H1 (cell line): ENCODE results near the gene PRCD. TPM values are rescaled to one million over a fixed set of nuclear protein-coding genes. Genes with fewer than 3 reads are reported as not detected.

Source experiments
- ATF2 ChIP-seq: IDR thresholded peaks from 2 replicates; pipeline ENCODE4 v1.6.1; 2012; ENCODE audit warnings: low read length, inconsistent platforms
- ATF3 ChIP-seq: IDR thresholded peaks from 2 replicates; pipeline ENCODE4 v1.6.1; 2011; ENCODE audit warnings: low read depth, mild to moderate bottlenecking, low read length; ENCODE audit not compliant: insufficient read depth
- BACH1 ChIP-seq: IDR thresholded peaks from 2 replicates; pipeline ENCODE4 v1.6.1; 2012; ENCODE audit warnings: low read length, improper control_type of control experiment
- BCL11A ChIP-seq, 2 experiments: IDR thresholded peaks; one replicate each; pipeline ENCODE4 v1.6.1; 2011; ENCODE audit warnings: low read depth in 2 of 2, low read length in 2 of 2, mild to moderate bottlenecking in 2 of 2
- CBX5 ChIP-seq: fragments of 300-800, 300-1000 bp; sonication (generic); IDR thresholded peaks from 2 replicates; pipeline ENCODE4 v1.7.1; 2016; ENCODE audit warnings: antibody characterized with exemption, low read length, low read depth
- CHD1 ChIP-seq: IDR thresholded peaks from 2 replicates; pipeline ENCODE4 v1.6.1; 2012; ENCODE audit warnings: low read depth, low read length, improper control_type of control experiment
- E2F6 ChIP-seq: IDR thresholded peaks from 2 replicates; pipeline ENCODE4 v1.6.1; 2012; ENCODE audit warnings: inconsistent platforms
- GABPA ChIP-seq: IDR thresholded peaks from 2 replicates; pipeline ENCODE4 v1.6.1; 2011; ENCODE audit warnings: mild to moderate bottlenecking, low read length, moderate library complexity, borderline replicate concordance; ENCODE audit not compliant: insufficient read depth
- MAX ChIP-seq: IDR thresholded peaks from 2 replicates; pipeline ENCODE4 v1.6.1; 2012; ENCODE audit warnings: inconsistent platforms
- RBBP5 ChIP-seq: IDR thresholded peaks from 2 replicates; pipeline ENCODE4 v1.7.1; 2012; ENCODE audit warnings: low read depth, mild to moderate bottlenecking, inconsistent platforms, low read length, moderate library complexity, borderline replicate concordance
- SIN3A ChIP-seq, 2 experiments: IDR thresholded peaks in 1 of 2; conservative IDR thresholded peaks in 1 of 2; 2 replicates each; pipeline ENCODE4 v1.6.1; 2011 to 2012; ENCODE audit warnings: low read length in 2 of 2, improper control_type of control experiment in 1 of 2, low read depth in 1 of 2, mild to moderate bottlenecking in 1 of 2
- SIRT6 ChIP-seq: IDR thresholded peaks from one replicate; pipeline ENCODE4 v1.7.1; 2012; ENCODE audit warnings: low read length, inconsistent platforms
- SUZ12 ChIP-seq: fragments of 200-600 bp; sonication (generic); IDR thresholded peaks from 2 replicates; pipeline ENCODE4 v1.6.1; 2012; ENCODE audit warnings: mild to moderate bottlenecking, inconsistent platforms, low read length, moderate library complexity, mixed read lengths
- TBP ChIP-seq: IDR thresholded peaks from 2 replicates; pipeline ENCODE4 v1.6.1; 2011; ENCODE audit warnings: low read depth, low read length, improper control_type of control experiment
- TCF12 ChIP-seq: IDR thresholded peaks from 2 replicates; pipeline ENCODE4 v1.6.1; 2011; ENCODE audit warnings: low read depth, mild to moderate bottlenecking, low read length
- TEAD4 ChIP-seq: IDR thresholded peaks from 2 replicates; pipeline ENCODE4 v1.6.1; 2012; ENCODE audit warnings: low read depth, low read length, inconsistent platforms, mixed read lengths
- USF2 ChIP-seq: IDR thresholded peaks from 2 replicates; pipeline ENCODE4 v1.6.1; 2011; ENCODE audit warnings: low read length, improper control_type of control experiment
- YY1 ChIP-seq: IDR thresholded peaks from 2 replicates; pipeline ENCODE4 v1.6.1; 2011; ENCODE audit warnings: low read depth, mild to moderate bottlenecking, low read length
- polyA plus RNA-seq, 7 experiments: library from polyadenylated mRNA; depleted of rRNA in 3 of 7; stranded (reverse) in 5 of 7; unstranded in 2 of 7; fragments of >200 nt in 5 of 7; fragments of 200-250 nt in 2 of 7; gene quantifications; 1 replicate in 5 of 7; 2 replicates in 1 of 7; 4 replicates in 1 of 7; pipeline versions ENCODE4 v1.2.1 to v1.2.3, GENCODE V29; 2011 to 2013; ENCODE audit warnings: missing spikeins in 2 of 7, mixed read lengths in 2 of 7
- total RNA-seq: library from RNA; stranded (reverse); fragmentation: NEBNext Ultra II Directional; extraction: Animal tissue kit (Norgen Biotek cat#: 25700); gene quantifications from 2 replicates; pipeline ENCODE4 v1.2.1, GENCODE V29; 2021

The PRCD gene
- total and polyA plus RNA-seq, 2 of the 8 experiments (the other 6 are each of a cell fraction or from before 2014, with no cell fraction given): 0.77 to 2.1 TPM

- TF ChIP-seq E2F6 (peak; percentile 63), TCF12 (peak; percentile 64; the same call in 1 of the 2 replicates), CHD1 (no peak), CBX5 (no peak), BCL11A (IDR thresholded peaks at IDR 0.05; ENCODE audit: low read depth in 2 of 2, low read length in 2 of 2) (no peak), USF2 (0 out of 2 replicates have a peak, but pooled peaks have one; percentile 60), TBP (no peak), ATF2 (no peak), TEAD4 (no peak), MAX (peak; percentile 98), SUZ12 (peak; percentile 40; the same call in 1 of the 2 replicates), SIRT6 (no peak), RBBP5 (no peak), YY1 (peak; percentile 28; the same call in 1 of the 2 replicates), SIN3A (conservative IDR thresholded peaks at IDR 0.05 in 1 of 2, IDR thresholded peaks at IDR 0.05 in 1 of 2; ENCODE audit: low read depth in 1 of 2, low read length in 2 of 2) (peak in 1 of 2 experiments; percentile 69; a peak in 1 of 4 replicates), ATF3 (peak; percentile 45; the same call in 1 of the 2 replicates), GABPA (0 out of 2 replicates have a peak, but pooled peaks have one; percentile 52), BACH1 (0 out of 2 replicates have a peak, but pooled peaks have one; percentile 22)
These were observed 33.2 kb upstream of the PRCD start (continued) for GRCh38 chr17:76506408-76507345.
